A549 (cell line): Measurements from ENCODE around the gene STAM.

ENCODE experiments used
- EP300 ChIP-seq, 2 experiments: fragments of >200 bp; sonication (Bioruptor Twin); formaldehyde crosslinking; IDR thresholded peaks; 2 replicates in 1 of 2; 3 replicates in 1 of 2; pipeline ENCODE4 v1.6.1; 2016 to 2017
- ESRRA ChIP-seq: fragments of 150-350 bp; IDR thresholded peaks from 2 replicates; pipeline ENCODE4 v1.6.1; 2014; ENCODE audit warnings: mild to moderate bottlenecking, low read length, borderline replicate concordance
- MAFK ChIP-seq: fragments of 450-650 bp; IDR thresholded peaks from 2 replicates; pipeline ENCODE4 v1.6.1; 2014; ENCODE audit not compliant: partially characterized antibody
- POLR2A ChIP-seq: IDR thresholded peaks from 2 replicates; pipeline ENCODE4 v1.6.1; 2012; ENCODE audit warnings: mild to moderate bottlenecking, low read length
- REST ChIP-seq: fragments of 200-600 bp; sonication (generic); IDR thresholded peaks from 2 replicates; pipeline ENCODE4 v1.6.1; 2016; ENCODE audit warnings: antibody characterized with exemption, mild to moderate bottlenecking, moderate library complexity
- SREBF2 ChIP-seq: fragments of 450-650 bp; IDR thresholded peaks from 2 replicates; pipeline ENCODE4 v1.6.1; 2014; ENCODE audit warnings: mild to moderate bottlenecking, moderate library complexity
- TP53 ChIP-seq: fragments of 250-450 bp; sonication (Bioruptor Pico); IDR thresholded peaks from 2 replicates; pipeline ENCODE4 v1.5.0; 2021; ENCODE audit warnings: mild to moderate bottlenecking, moderate library complexity
- ZFP36 ChIP-seq: fragments of 450-650 bp; IDR thresholded peaks from 2 replicates; pipeline ENCODE4 v1.6.1; 2014; ENCODE audit warnings: borderline replicate concordance; ENCODE audit not compliant: partially characterized antibody
- TF ChIP-seq, protein P1 (sequence below): fragments of >200 bp; sonication (Bioruptor Twin); formaldehyde crosslinking; IDR thresholded peaks from 3 replicates; pipeline ENCODE4 v1.5.1; 2016

DNA sequence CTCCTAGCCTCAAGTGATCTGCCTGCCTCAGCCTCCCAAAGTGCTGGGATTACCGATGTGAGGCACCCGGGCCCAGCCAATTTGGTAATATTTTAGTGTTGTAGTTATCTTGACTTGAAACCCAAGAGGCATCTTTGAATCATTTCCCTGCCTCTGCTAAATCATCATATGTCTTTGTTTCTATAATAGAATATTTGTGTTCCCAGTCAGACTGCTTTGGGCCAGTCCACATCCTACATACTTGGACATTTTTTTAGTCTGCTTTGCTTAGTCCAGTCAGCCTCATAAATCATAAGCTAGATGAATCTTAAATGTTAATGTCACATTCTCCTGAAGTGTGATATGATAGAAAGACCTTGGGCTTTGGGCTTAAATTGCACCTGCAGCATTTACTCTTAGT is 5.9 kb downstream of the STAM start:
- TF ChIP-seq, protein P1, sequence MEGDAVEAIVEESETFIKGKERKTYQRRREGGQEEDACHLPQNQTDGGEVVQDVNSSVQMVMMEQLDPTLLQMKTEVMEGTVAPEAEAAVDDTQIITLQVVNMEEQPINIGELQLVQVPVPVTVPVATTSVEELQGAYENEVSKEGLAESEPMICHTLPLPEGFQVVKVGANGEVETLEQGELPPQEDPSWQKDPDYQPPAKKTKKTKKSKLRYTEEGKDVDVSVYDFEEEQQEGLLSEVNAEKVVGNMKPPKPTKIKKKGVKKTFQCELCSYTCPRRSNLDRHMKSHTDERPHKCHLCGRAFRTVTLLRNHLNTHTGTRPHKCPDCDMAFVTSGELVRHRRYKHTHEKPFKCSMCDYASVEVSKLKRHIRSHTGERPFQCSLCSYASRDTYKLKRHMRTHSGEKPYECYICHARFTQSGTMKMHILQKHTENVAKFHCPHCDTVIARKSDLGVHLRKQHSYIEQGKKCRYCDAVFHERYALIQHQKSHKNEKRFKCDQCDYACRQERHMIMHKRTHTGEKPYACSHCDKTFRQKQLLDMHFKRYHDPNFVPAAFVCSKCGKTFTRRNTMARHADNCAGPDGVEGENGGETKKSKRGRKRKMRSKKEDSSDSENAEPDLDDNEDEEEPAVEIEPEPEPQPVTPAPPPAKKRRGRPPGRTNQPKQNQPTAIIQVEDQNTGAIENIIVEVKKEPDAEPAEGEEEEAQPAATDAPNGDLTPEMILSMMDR, result no peak
- TF ChIP-seq TP53 (CRISPR knock-in tag) (no peak), ESRRA (no peak), REST (no peak), ZFP36 (no peak), SREBF2 (no peak), POLR2A (no peak), MAFK (no peak), EP300 (IDR thresholded peaks at IDR 0.05) (no peak)
